Measurements from ENCODE around the gene TIA1. TPM values are rescaled to one million over a fixed set of nuclear protein-coding genes. Genes with fewer than 3 reads are reported as not detected.

Gene TIA1
- total RNA-seq, 4 donors from 2014 or later = 41.1 to 82.2 (median 47.3) TPM

GRCh38 chr2:70199320-70199864 is 49.0 kb downstream of the TIA1 start:
- Histone ChIP-seq H3K4me1 (no peaks in the 10 kb centered on the region), H3K9me3 (no peaks in the 10 kb centered on the region), H3K27me3 (no peaks in the 10 kb centered on the region), H3K36me3 (no peaks in the 10 kb centered on the region), H3K4me3 (no peak overlapping the region), H3K27ac (replicated peaks in 1 of 4) (no peak overlapping the region)
- no peak for DNase-seq (ENCODE audit: extremely low spot score)
- TF ChIP-seq CTCF (IDR thresholded peaks at IDR 0.05) (no peak), POLR2AphosphoS5 (IDR thresholded peaks at IDR 0.05) (no peak), EP300 (IDR thresholded peaks at IDR 0.05) (no peak), POLR2A (IDR thresholded peaks at IDR 0.05; ENCODE audit: low read depth) (no peak)
- intact Hi-C loops (cut with DNase I) = no loop called here
- 97% methylated on average over 4 of the region's 4 CpGs for WGBS

DNA sequence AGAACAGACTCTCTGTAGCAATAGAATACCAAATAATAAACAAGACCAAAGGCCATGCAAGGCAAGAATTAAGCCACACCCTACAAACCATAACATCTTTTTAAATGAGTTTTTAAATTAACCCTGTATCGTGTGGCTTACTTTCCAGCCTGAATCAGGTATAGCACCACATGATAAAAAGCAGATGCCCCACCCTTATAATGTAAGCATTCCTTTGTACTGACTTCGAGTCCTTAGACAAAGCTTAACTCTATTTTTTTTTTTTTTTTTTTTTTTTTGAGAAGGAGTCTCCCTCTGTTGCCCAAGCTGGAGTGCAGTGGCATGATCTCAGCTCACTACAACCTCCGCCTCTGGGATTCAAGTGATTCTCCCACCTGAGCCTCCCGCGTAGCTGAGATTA is 55.9 kb downstream of the TIA1 start:
- TF ChIP-seq POLR2A (IDR thresholded peaks at IDR 0.05; ENCODE audit: low read depth) = no peak
- no peak for TF ChIP-seq EP300 (IDR thresholded peaks at IDR 0.05)
- TF ChIP-seq CTCF (IDR thresholded peaks at IDR 0.05) = no peak
- no peak for TF ChIP-seq POLR2AphosphoS5 (IDR thresholded peaks at IDR 0.05)
- no peak overlapping the region for H3K27ac ChIP-seq (replicated peaks in 1 of 4)
- 85% methylated on average over 5 of the region's 5 CpGs for WGBS
- no peaks in the 10 kb centered on the region for H3K9me3 ChIP-seq
- no peaks in the 10 kb centered on the region for H3K27me3 ChIP-seq
- intact Hi-C loops (cut with DNase I) = loop anchor here (5.0 kb wide), 2 partner anchors 55 to 110 kb away; partner anchors contain the start of genes FAM136A and TIA1
- no peak overlapping the region for H3K4me3 ChIP-seq
- DNase-seq (ENCODE audit: extremely low spot score) = no peak
- H3K4me1 ChIP-seq = peaks cover 8 to 16% (median 12%) of the 10 kb centered on the region in 4 donors
- H3K36me3 ChIP-seq = no peaks in the 10 kb centered on the region

- DNase-seq (ENCODE audit: extremely low spot score) = no peak
- intact Hi-C loops (cut with DNase I) = loop anchor here (5.0 kb wide), 2 partner anchors 56 to 111 kb away; partner anchors contain the start of genes FAM136A and TIA1
- Histone ChIP-seq H3K4me3 (peak overlapping the region; percentile 70 to 80 (median 76)), H3K9me3 (no peaks in the 10 kb centered on the region), H3K4me1 (peaks cover 8 to 16% (median 12%) of the 10 kb centered on the region in 4 donors), H3K36me3 (no peaks in the 10 kb centered on the region), H3K27ac (replicated peaks in 1 of 4) (peak overlapping the region; percentile 95 to 98 (median 98)), H3K27me3 (no peaks in the 10 kb centered on the region)
- 75% methylated on average over 13 of the region's 13 CpGs for WGBS
- TF ChIP-seq POLR2AphosphoS5 (IDR thresholded peaks at IDR 0.05) (no peak), POLR2A (IDR thresholded peaks at IDR 0.05; ENCODE audit: low read depth) (no peak), CTCF (IDR thresholded peaks at IDR 0.05) (no peak), EP300 (IDR thresholded peaks at IDR 0.05) (no peak)
Measured at GRCh38 chr2:70191244-70191735, 57.1 kb downstream of the TIA1 start.

DNA sequence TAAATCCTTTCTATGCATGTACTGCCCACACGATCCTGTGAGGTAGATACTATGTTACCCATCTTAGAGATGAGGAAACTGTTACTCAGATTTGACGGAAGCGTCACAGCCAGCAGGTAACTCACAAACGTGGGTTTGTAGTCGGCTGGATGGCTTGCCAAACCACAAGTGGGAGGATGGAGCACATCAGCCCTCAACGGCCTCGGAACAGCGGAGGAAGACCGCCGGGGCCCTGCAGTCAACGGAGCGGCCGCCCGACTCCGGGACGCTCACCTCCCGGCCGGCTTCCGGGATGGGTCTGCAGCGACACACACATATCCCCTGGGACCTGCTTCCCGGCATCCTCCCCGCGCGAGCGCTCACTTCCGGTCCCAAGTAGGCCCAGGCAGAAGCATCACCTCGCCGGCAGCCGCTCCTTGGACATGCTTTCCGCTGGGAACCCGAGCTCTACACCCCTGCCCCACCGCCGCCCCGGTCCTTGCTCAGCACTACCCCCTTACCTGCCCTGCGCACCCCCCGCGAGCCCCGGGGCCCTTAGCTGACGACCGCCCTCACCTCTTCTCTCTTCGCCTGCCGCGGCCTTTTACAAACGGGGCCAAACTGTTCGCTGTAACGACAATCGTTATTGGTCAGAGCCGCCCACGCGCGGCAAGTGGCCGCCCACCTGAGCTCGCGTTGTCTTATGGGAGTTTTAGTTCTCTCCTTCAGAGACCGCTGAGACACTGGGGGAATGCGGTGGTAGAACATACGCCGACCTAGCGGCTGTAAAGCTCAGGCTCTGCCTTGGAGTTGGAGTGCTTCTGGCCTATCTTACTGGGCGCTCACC is 57.8 kb downstream of the TIA1 start, which contains the start of gene C2orf42:
TSS of gene C2orf42 (minus strand) at position 602 of the 826 bp plus-strand sequence. CDS start 9,034 bp downstream, outside the sequence.
- peak within 1 kb of the TSS; percentile 70 to 80 (median 76) for H3K4me3 ChIP-seq
- intact Hi-C loops (cut with DNase I) = loop anchor here (5.0 kb wide), 2 partner anchors 57 to 112 kb away; partner anchors contain the start of genes FAM136A and TIA1
- no peaks in the 10 kb centered on the region for H3K9me3 ChIP-seq
- H3K27me3 ChIP-seq = no peaks in the 10 kb centered on the region
- TF ChIP-seq EP300 (IDR thresholded peaks at IDR 0.05) (no peak), CTCF (IDR thresholded peaks at IDR 0.05) (peak in 2 of 3 experiments; percentile 14 to 25), POLR2AphosphoS5 (IDR thresholded peaks at IDR 0.05) (peak; percentile 84 to 99), POLR2A (IDR thresholded peaks at IDR 0.05; ENCODE audit: low read depth) (peak; percentile 97)
- peaks cover 8 to 16% (median 12%) of the 10 kb centered on the region in 4 donors for H3K4me1 ChIP-seq
- peak within 1 kb of the TSS; percentile 95 to 98 (median 98) for H3K27ac ChIP-seq (replicated peaks in 1 of 4)
- peak; percentile 99 for DNase-seq (ENCODE audit: extremely low spot score)
- no peaks in the 10 kb centered on the region for H3K36me3 ChIP-seq
- 2% methylated on average over 13 of the region's 60 CpGs for WGBS
